K562 (cell line): ENCODE data around the gene SERINC5. TPM values are rescaled to one million over a fixed set of nuclear protein-coding genes. Genes with fewer than 3 reads are reported as not detected.

Experiments used
- ATAC-seq: fragments of 200-7000 bp; cut with Tn5 transposase; 3 replicates; pipeline ENCODE4 v1.9.1; 2020; ENCODE audit warnings: moderate library complexity
- BruUV-seq: library from RNA; stranded (reverse); fragments of 400-500 nt; replicated peaks from 2 replicates; lab custom pipeline; 2021; lab: Mats Ljungman, UMichigan
- CTCF ChIA-PET: fragments of 300-600 bp; formaldehyde crosslinking; extraction: SDS; loops from one replicate; lab custom pipeline; 2021; ENCODE audit warnings: low intra/inter-chr PET ratio; lab: Yijun Ruan, JAX
- POLR2A ChIA-PET: fragments of 300-600, 350-650 bp; sonication (Branson Sonifier 250); formaldehyde crosslinking; extraction: SDS; loops from one replicate; lab custom pipeline; 2021; ENCODE audit warnings: antibody characterized with exemption, inconsistent platforms; lab: Yijun Ruan, JAX
- DNase-seq, 4 experiments: peaks; one replicate each; pipeline versions ENCODE4 v3.0.0 to v3.0.0-alpha.2; 2011 to 2018; ENCODE audit warnings: low spot score in 3 of 4, mixed read lengths in 3 of 4; ENCODE audit errors: extremely low read depth in 1 of 4
- FAIRE-seq: peaks from 2 replicates; lab custom pipeline; 2011; peaks lifted over from hg19 to GRCh38; lab: Jason Lieb, UNC
- H2AFZ ChIP-seq: 2 replicates; pipeline ENCODE4 v1.6.0; 2011; ENCODE audit warnings: low read depth, low read length, control low read depth, inconsistent platforms
- H3K27ac ChIP-seq: fragments of 200-600 bp; 3 replicates; pipeline ENCODE4 v1.8.0; 2011; ENCODE audit warnings: low read depth, mild to moderate bottlenecking, control low read depth, inconsistent platforms, low read length, moderate library complexity, mixed read lengths; ENCODE audit errors: extremely low read depth
- H3K27me3 ChIP-seq, 2 experiments: fragments of 300-600 bp in 1 of 2; 2 replicates in 1 of 2; 3 replicates in 1 of 2; pipeline versions ENCODE4 v1.6.0 to v1.8.0; 2011; ENCODE audit warnings: inconsistent platforms in 2 of 2, low read length in 2 of 2, mild to moderate bottlenecking in 1 of 2, mixed read lengths in 1 of 2, moderate library complexity in 1 of 2; ENCODE audit not compliant: control insufficient read depth in 2 of 2, insufficient read depth in 2 of 2
- H3K36me3 ChIP-seq: fragments of 300-600 bp; 3 replicates; pipeline ENCODE4 v1.8.0; 2011; ENCODE audit warnings: mild to moderate bottlenecking, low read length, inconsistent platforms; ENCODE audit not compliant: control insufficient read depth, insufficient read depth
- H3K4me1 ChIP-seq, 2 experiments: fragments of 200-600 bp in 1 of 2; replicated peaks in 1 of 2; 2 replicates in 1 of 2; 3 replicates in 1 of 2; pipeline versions ENCODE4 v1.5.1 to v1.8.0; 2011; ENCODE audit warnings: inconsistent platforms in 2 of 2, low read length in 2 of 2, mild to moderate bottlenecking in 1 of 2, mixed read lengths in 1 of 2, moderate library complexity in 1 of 2; ENCODE audit not compliant: control insufficient read depth in 2 of 2, insufficient read depth in 2 of 2
- H3K4me2 ChIP-seq: 2 replicates; pipeline ENCODE4 v1.6.1; 2011; ENCODE audit warnings: low read length, control low read depth, inconsistent platforms, mixed read lengths; ENCODE audit not compliant: insufficient read depth
- H3K4me3 ChIP-seq: fragments of 200-600 bp; sonication (generic), shearing (Covaris generic); 2 replicates; pipeline ENCODE4 v1.5.1; 2016; ENCODE audit warnings: control low read depth, inconsistent platforms
- H3K79me2 ChIP-seq: fragments of 200-600 bp; 3 replicates; pipeline ENCODE4 v1.8.0; 2011; ENCODE audit warnings: low read length, inconsistent platforms; ENCODE audit not compliant: control insufficient read depth, insufficient read depth
- H3K9ac ChIP-seq, 2 experiments: 2 replicates each; pipeline versions ENCODE4 v1.6.0 to v1.6.1; 2011; ENCODE audit warnings: low read depth in 2 of 2, low read length in 2 of 2, control low read depth in 1 of 2, inconsistent platforms in 1 of 2, mild to moderate bottlenecking in 1 of 2, mixed read lengths in 1 of 2; ENCODE audit not compliant: insufficient read depth in 1 of 2
- H3K9me1 ChIP-seq: one replicate; pipeline ENCODE4 v1.6.0; 2011; ENCODE audit warnings: inconsistent platforms, mild to moderate bottlenecking, low read length, moderate library complexity; ENCODE audit not compliant: control insufficient read depth, insufficient read depth
- H3K9me3 ChIP-seq: replicated peaks from 2 replicates; pipeline ENCODE4 v1.5.1; 2011; ENCODE audit warnings: low read depth, low read length, inconsistent platforms; ENCODE audit not compliant: control insufficient read depth, insufficient read depth
- H4K20me1 ChIP-seq: replicated peaks from 2 replicates; pipeline ENCODE4 v1.6.1; 2011; ENCODE audit warnings: low read length, inconsistent platforms, mixed read lengths; ENCODE audit not compliant: control insufficient read depth, insufficient read depth
- DDX20 ChIP-seq: fragments of 450-650 bp; IDR thresholded peaks from 2 replicates; pipeline ENCODE4 v1.6.1; 2016; ENCODE audit warnings: missing genetic modification characterization, low read depth, mild to moderate bottlenecking, missing compliant biosample characterization, moderate library complexity
- EHMT2 ChIP-seq: fragments of 450-650 bp; IDR thresholded peaks from 2 replicates; pipeline ENCODE4 v1.6.1; 2018; ENCODE audit warnings: antibody characterized with exemption
- JUND ChIP-seq, 2 experiments: IDR thresholded peaks; 2 replicates in 1 of 2; 3 replicates in 1 of 2; pipeline ENCODE4 v1.6.1; 2011; ENCODE audit warnings: borderline replicate concordance in 2 of 2, low read depth in 2 of 2, low read length in 2 of 2, improper control_type of control experiment in 1 of 2, missing biosample characterization in 1 of 2, missing genetic modification characterization in 1 of 2, missing genetic modification reagents in 1 of 2
- MBD2 ChIP-seq: sonication (generic); IDR thresholded peaks from 2 replicates; pipeline ENCODE4 v1.6.1; 2016; ENCODE audit warnings: low read depth, borderline replicate concordance
- MTF1 ChIP-seq: fragments of 250-450 bp; sonication (Bioruptor Pico); IDR thresholded peaks from 2 replicates; pipeline ENCODE4 v1.9.0; 2021; ENCODE audit warnings: moderate library complexity, mild to moderate bottlenecking, inconsistent platforms, borderline replicate concordance
- PHB2 ChIP-seq: fragments of 450-650 bp; IDR thresholded peaks from 2 replicates; pipeline ENCODE4 v1.6.1; 2017; ENCODE audit warnings: low read depth
- TAF9B ChIP-seq: fragments of 450-650 bp; IDR thresholded peaks from 2 replicates; pipeline ENCODE4 v1.6.1; 2018; ENCODE audit warnings: mild to moderate bottlenecking; ENCODE audit not compliant: partially characterized antibody
- ZEB2 ChIP-seq: fragments of 450-650 bp; IDR thresholded peaks from 2 replicates; pipeline ENCODE4 v1.6.1; 2016
- ZKSCAN3 ChIP-seq: fragments of 250-450 bp; sonication (Bioruptor Pico); IDR thresholded peaks from 2 replicates; pipeline ENCODE4 v1.4.0; 2020
- ZNF347 ChIP-seq: fragments of 450-650 bp; formaldehyde crosslinking; IDR thresholded peaks from 2 replicates; pipeline ENCODE4 v1.4.0; 2020; ENCODE audit warnings: low read depth, mild to moderate bottlenecking, moderate library complexity
- ZNF584 ChIP-seq: fragments of 200-800 bp; sonication (Bioruptor generic); IDR thresholded peaks from 2 replicates; pipeline ENCODE4 v1.6.1; 2016; ENCODE audit warnings: low read depth, mild to moderate bottlenecking, missing genetic modification characterization, missing compliant biosample characterization
- ZNF717 ChIP-seq: fragments of 250-450 bp; sonication (Bioruptor Pico); IDR thresholded peaks from 2 replicates; pipeline ENCODE4 v1.5.0; 2021
- ZNF75A ChIP-seq: fragments of 450-650 bp; formaldehyde crosslinking; IDR thresholded peaks from 2 replicates; pipeline ENCODE4 v1.4.0; 2020; ENCODE audit warnings: mild to moderate bottlenecking
- in situ Hi-C: fragments of 300-500 bp; cut with MboI; formaldehyde crosslinking; loops from 4 replicates; pipeline ENCODE4 v1.15.0; 2018; ENCODE audit warnings: inconsistent platforms, mixed read lengths
- intact Hi-C: fragments of 100-400 bp; cut with micrococcal nuclease; formaldehyde crosslinking; loops from 2 replicates; pipeline ENCODE4 v1.14.2; 2022
- polyA plus RNA-seq, 8 experiments: library from polyadenylated mRNA; depleted of rRNA in 4 of 8; stranded (reverse) in 5 of 8; unstranded in 3 of 8; fragments of >200 nt; fragmentation: Nextera tagmentation in 2 of 8; fragmentation: Illumina TruSeq in 1 of 8; extraction: Ambion mirVana in 2 of 8; extraction: Trizol in 1 of 8; gene quantifications; 2 replicates each; pipeline versions ENCODE4 v1.2.1 to v1.2.3, GENCODE V29; 2011 to 2014; ENCODE audit warnings: inconsistent platforms in 1 of 8, missing spikeins in 1 of 8
- total RNA-seq, 7 experiments: library from RNA; depleted of rRNA in 6 of 7; stranded (reverse); fragments of >200 nt in 6 of 7; fragmentation: Illumina TruSeq in 2 of 7; extraction: Trizol in 2 of 7; gene quantifications; 2 replicates each; pipeline versions ENCODE4 v1.2.1 to v1.2.3, GENCODE V29; 2011 to 2021; ENCODE audit warnings: low replicate concordance in 1 of 7
- TF ChIP-seq, protein P1 (sequence below): fragments of 450-650 bp; IDR thresholded peaks from one replicate; pipeline ENCODE4 v1.6.1; 2018; ENCODE audit warnings: mild to moderate bottlenecking, moderate library complexity; ENCODE audit not compliant: partially characterized antibody
- TF ChIP-seq, protein P2 (sequence below): sonication (generic); formaldehyde crosslinking; IDR thresholded peaks from 2 replicates; pipeline ENCODE4 v1.8.0; 2022; ENCODE audit warnings: missing genetic modification reagents, mild to moderate bottlenecking, borderline replicate concordance
- TF ChIP-seq, protein P3 (sequence below): sonication (generic); formaldehyde crosslinking; IDR thresholded peaks from 2 replicates; pipeline ENCODE4 v1.8.1; 2022; ENCODE audit warnings: missing genetic modification reagents
- TF ChIP-seq, protein P4 (sequence below), 3 experiments: IDR thresholded peaks in 2 of 3; conservative IDR thresholded peaks in 1 of 3; 2 replicates each; pipeline ENCODE4 v1.5.1; 2011 to 2012; ENCODE audit warnings: low read length in 3 of 3, mild to moderate bottlenecking in 3 of 3, control low read depth in 2 of 3, improper control_type of control experiment in 1 of 3, inconsistent platforms in 1 of 3, low read depth in 1 of 3, mixed read lengths in 1 of 3, moderate library complexity in 1 of 3; ENCODE audit not compliant: insufficient read depth in 2 of 3

SERINC5 gene
- total and polyA plus RNA-seq, 9 of the 15 experiments (the other 6 are each of a cell fraction or from before 2014, with no cell fraction given): 1.4 to 7.9 (median 3.7) TPM

DNA sequence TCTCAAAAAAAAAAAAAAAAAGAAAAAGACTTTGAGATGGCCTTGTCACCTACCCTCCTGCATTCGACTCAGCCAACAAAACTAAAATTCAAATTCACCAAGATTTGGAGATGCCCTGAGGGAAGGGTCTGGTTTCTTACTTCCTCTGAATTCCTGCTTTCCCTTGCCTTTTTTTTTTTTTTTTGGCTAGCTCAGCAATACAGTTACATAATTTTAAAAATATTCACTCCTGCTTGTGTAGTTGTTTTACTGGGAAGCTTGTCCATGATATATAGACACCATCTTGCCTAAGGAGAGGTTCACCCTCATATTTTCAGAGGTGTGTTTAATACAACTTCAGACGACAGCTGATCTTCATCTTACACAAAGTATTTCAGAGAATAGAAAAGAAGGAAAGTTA, 21.3 kb upstream of the SERINC5 start (continued):
- TF ChIP-seq, protein P1, sequence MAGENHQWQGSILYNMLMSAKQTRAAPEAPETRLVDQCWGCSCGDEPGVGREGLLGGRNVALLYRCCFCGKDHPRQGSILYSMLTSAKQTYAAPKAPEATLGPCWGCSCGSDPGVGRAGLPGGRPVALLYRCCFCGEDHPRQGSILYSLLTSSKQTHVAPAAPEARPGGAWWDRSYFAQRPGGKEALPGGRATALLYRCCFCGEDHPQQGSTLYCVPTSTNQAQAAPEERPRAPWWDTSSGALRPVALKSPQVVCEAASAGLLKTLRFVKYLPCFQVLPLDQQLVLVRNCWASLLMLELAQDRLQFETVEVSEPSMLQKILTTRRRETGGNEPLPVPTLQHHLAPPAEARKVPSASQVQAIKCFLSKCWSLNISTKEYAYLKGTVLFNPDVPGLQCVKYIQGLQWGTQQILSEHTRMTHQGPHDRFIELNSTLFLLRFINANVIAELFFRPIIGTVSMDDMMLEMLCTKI: no peak
- TF ChIP-seq EHMT2 (no peak), JUND (IDR thresholded peaks at IDR 0.05; ENCODE audit: borderline replicate concordance, low read depth, low read length) (no peak), JUND (tag; IDR thresholded peaks at IDR 0.05; ENCODE audit: borderline replicate concordance, low read depth, low read length) (no peak), ZEB2 (no peak)
- TF ChIP-seq, protein P2, sequence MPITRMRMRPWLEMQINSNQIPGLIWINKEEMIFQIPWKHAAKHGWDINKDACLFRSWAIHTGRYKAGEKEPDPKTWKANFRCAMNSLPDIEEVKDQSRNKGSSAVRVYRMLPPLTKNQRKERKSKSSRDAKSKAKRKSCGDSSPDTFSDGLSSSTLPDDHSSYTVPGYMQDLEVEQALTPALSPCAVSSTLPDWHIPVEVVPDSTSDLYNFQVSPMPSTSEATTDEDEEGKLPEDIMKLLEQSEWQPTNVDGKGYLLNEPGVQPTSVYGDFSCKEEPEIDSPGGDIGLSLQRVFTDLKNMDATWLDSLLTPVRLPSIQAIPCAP (CRISPR knock-in tag): no peak

DNA sequence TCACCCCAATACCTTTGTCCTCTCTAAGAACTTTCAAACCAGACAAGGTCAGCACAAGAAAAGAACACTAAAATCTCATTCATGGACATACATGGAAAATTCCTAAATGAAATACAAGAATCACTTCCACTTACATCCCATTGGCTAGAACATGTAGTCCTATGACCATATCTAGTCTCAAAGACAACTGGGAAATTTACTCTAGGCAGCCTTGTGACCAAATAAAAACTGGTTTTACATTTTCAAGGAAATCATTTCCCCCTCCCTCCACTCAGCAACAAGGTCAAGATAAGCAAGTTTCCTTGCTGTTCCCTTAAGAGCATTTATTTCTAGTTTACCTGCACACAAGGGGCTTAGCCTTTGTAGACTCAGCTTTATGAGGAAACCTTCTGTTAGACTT, 20.3 kb upstream of the SERINC5 start:
- no peak overlapping the region for H3K9ac ChIP-seq
- intact Hi-C loops: no loop called here
- H3K27me3 ChIP-seq: peaks cover 0 to 3% of the 10 kb centered on the region in 2 experiments; a peak in 2 of 5 replicates
- no peak overlapping the region for H3K4me2 ChIP-seq
- no peaks in the 10 kb centered on the region for H3K79me2 ChIP-seq
- no peaks in the 10 kb centered on the region for H4K20me1 ChIP-seq
- no peaks in the 10 kb centered on the region for H3K9me3 ChIP-seq
- FAIRE-seq (no peak), DNase-seq (no peak), ATAC-seq (no peak)
- no peak overlapping the region for H2AFZ ChIP-seq
- ChIA-PET CTCF (interaction anchor here (4.3 kb wide), 1 partner anchor 184 kb away, joined by 41 read pairs; no protein-coding TSS in a partner anchor), POLR2A (interaction anchor here (1.4 kb wide), 1 partner anchor 20 kb away, joined by 5 read pairs; the partner anchor contains the start of gene SERINC5)
- H3K9me1 ChIP-seq: no peaks in the 10 kb centered on the region
- H3K27ac ChIP-seq: no peak overlapping the region
- no peak overlapping the region for H3K4me3 ChIP-seq
- H3K4me1 ChIP-seq: no peaks in the 10 kb centered on the region
- in situ Hi-C loops: no loop called here
- no TSS peak for BruUV-seq
- no peaks in the 10 kb centered on the region for H3K36me3 ChIP-seq
- TF ChIP-seq, protein P3, sequence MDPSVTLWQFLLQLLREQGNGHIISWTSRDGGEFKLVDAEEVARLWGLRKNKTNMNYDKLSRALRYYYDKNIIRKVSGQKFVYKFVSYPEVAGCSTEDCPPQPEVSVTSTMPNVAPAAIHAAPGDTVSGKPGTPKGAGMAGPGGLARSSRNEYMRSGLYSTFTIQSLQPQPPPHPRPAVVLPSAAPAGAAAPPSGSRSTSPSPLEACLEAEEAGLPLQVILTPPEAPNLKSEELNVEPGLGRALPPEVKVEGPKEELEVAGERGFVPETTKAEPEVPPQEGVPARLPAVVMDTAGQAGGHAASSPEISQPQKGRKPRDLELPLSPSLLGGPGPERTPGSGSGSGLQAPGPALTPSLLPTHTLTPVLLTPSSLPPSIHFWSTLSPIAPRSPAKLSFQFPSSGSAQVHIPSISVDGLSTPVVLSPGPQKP (CRISPR knock-in tag): no peak
- TF ChIP-seq MBD2: no peak
- TF ChIP-seq TAF9B: no peak
- no peak for TF ChIP-seq ZKSCAN3 (CRISPR knock-in tag)
- TF ChIP-seq ZEB2: no peak
- no peak for TF ChIP-seq ZNF584
- TF ChIP-seq ZNF717: no peak
- no peak for TF ChIP-seq DDX20 (tag)
- TF ChIP-seq ZNF347 (CRISPR knock-in tag): no peak
- TF ChIP-seq MTF1 (CRISPR knock-in tag): no peak
- no peak for TF ChIP-seq PHB2
- TF ChIP-seq, protein P4, sequence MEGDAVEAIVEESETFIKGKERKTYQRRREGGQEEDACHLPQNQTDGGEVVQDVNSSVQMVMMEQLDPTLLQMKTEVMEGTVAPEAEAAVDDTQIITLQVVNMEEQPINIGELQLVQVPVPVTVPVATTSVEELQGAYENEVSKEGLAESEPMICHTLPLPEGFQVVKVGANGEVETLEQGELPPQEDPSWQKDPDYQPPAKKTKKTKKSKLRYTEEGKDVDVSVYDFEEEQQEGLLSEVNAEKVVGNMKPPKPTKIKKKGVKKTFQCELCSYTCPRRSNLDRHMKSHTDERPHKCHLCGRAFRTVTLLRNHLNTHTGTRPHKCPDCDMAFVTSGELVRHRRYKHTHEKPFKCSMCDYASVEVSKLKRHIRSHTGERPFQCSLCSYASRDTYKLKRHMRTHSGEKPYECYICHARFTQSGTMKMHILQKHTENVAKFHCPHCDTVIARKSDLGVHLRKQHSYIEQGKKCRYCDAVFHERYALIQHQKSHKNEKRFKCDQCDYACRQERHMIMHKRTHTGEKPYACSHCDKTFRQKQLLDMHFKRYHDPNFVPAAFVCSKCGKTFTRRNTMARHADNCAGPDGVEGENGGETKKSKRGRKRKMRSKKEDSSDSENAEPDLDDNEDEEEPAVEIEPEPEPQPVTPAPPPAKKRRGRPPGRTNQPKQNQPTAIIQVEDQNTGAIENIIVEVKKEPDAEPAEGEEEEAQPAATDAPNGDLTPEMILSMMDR (IDR thresholded peaks at IDR 0.05 in 2 of 3, conservative IDR thresholded peaks at IDR 0.05 in 1 of 3; ENCODE audit: insufficient read depth in 2 of 3, low read depth in 1 of 3, low read length in 3 of 3): no peak
- no peak for TF ChIP-seq ZNF75A
